ENCODE results near the gene RAB3GAP2.

DNA sequence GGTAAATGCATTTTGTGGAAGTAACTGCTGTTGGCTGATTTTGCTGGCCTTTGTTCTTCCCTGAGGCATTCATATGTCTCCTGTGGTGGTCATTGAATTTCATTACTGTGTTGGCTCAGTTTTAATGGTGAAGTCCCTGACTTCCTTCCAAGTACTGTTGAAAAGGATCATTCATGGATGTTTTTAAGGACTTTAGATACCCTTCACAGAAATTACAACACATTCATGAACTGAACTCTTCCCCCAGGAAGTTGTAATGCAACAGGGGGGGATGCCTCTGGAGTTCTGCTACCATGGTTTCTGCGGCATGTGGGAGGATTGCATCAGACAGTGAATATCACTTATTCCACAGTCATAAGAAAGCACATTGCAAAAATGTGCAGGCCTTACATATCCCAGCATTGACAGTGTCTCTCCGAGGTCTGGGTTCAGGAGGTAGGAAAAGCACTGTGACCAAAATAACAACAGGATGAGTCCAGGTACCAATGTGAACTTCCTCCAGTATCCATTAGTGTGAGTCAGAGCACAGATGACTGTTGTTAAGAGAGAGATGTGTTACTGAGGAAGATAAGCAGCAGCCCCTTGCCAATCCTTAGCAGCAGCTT, 2.1 kb upstream of the RAB3GAP2 start:
- no peak for TF ChIP-seq POLR2A (IDR thresholded peaks at IDR 0.05)
- TF ChIP-seq, protein P1, sequence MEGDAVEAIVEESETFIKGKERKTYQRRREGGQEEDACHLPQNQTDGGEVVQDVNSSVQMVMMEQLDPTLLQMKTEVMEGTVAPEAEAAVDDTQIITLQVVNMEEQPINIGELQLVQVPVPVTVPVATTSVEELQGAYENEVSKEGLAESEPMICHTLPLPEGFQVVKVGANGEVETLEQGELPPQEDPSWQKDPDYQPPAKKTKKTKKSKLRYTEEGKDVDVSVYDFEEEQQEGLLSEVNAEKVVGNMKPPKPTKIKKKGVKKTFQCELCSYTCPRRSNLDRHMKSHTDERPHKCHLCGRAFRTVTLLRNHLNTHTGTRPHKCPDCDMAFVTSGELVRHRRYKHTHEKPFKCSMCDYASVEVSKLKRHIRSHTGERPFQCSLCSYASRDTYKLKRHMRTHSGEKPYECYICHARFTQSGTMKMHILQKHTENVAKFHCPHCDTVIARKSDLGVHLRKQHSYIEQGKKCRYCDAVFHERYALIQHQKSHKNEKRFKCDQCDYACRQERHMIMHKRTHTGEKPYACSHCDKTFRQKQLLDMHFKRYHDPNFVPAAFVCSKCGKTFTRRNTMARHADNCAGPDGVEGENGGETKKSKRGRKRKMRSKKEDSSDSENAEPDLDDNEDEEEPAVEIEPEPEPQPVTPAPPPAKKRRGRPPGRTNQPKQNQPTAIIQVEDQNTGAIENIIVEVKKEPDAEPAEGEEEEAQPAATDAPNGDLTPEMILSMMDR (IDR thresholded peaks at IDR 0.05), result no peak
- no peak for TF ChIP-seq EP300 (IDR thresholded peaks at IDR 0.05)

Measured in gastroesophageal sphincter (tissue), 3 donors.